Lower lobe of right lung (tissue), 2 donors: Measurements from ENCODE around the gene EDIL3. TPM values are rescaled to one million over a fixed set of nuclear protein-coding genes. Genes with fewer than 3 reads are reported as not detected.

Experiments
- ATAC-seq, 2 donors: fragments of 200-7000 bp; cut with Tn5 transposase; one replicate each; pipeline ENCODE4 v1.9.1; 2020 to 2022; ENCODE audit warnings: mild to moderate bottlenecking in 2 of 2, moderate library complexity in 2 of 2
- DNase-seq: peaks from one replicate; pipeline ENCODE4 v3.0.0-alpha.2; 2020
- H3K27ac ChIP-seq: fragments of 200-600 bp; one replicate; pipeline ENCODE4 v1.8.0; 2022
- H3K27me3 ChIP-seq: fragments of 200-600 bp; one replicate; pipeline ENCODE4 v1.8.0; 2022; ENCODE audit warnings: low read depth
- H3K36me3 ChIP-seq: fragments of 200-600 bp; one replicate; pipeline ENCODE4 v1.8.0; 2022; ENCODE audit warnings: mild to moderate bottlenecking
- H3K4me1 ChIP-seq: fragments of 200-600 bp; one replicate; pipeline ENCODE4 v1.8.0; 2022
- H3K4me3 ChIP-seq: fragments of 200-600 bp; one replicate; pipeline ENCODE4 v1.8.0; 2022; ENCODE audit warnings: mild to moderate bottlenecking
- H3K9me3 ChIP-seq: fragments of 200-600 bp; one replicate; pipeline ENCODE4 v1.8.0; 2022
- CTCF ChIP-seq: fragments of 200-600 bp; IDR thresholded peaks from one replicate; pipeline ENCODE4 v1.8.0; 2022; ENCODE audit warnings: antibody characterized with exemption, mild to moderate bottlenecking
- intact Hi-C: fragments of 100-400 bp; cut with DNase I; formaldehyde crosslinking; loops from one replicate; pipeline ENCODE4 v1.11.0; 2022
- total RNA-seq: library from RNA; stranded (reverse); fragmentation: NEBNext Ultra II Directional; extraction: Animal tissue kit (Norgen Biotek cat#: 25700); gene quantifications from one replicate; pipeline ENCODE4 v1.2.1, GENCODE V29; 2021
- donor health status: DM: no; HTN: yes; CAD: no; lungs with severe emphysema.

Gene EDIL3
- total RNA-seq, 1 donor from 2014 or later = 17.0 TPM

GRCh38 chr5:84113246-84114105 lies 271.2 kb downstream of the EDIL3 start:
- no peak overlapping the region for H3K27ac ChIP-seq
- intact Hi-C loops = no loop called here
- no peak overlapping the region for H3K4me3 ChIP-seq
- ATAC-seq = no peak
- TF ChIP-seq CTCF = no peak
- H3K27me3 ChIP-seq = no peaks in the 10 kb centered on the region
- DNase-seq = no peak
- no peaks in the 10 kb centered on the region for H3K9me3 ChIP-seq
- no peaks in the 10 kb centered on the region for H3K36me3 ChIP-seq
- H3K4me1 ChIP-seq = no peaks in the 10 kb centered on the region

GRCh38 chr5:84092738-84093137 lies 291.9 kb downstream of the EDIL3 start:
- TF ChIP-seq CTCF = no peak
- no peaks in the 10 kb centered on the region for H3K9me3 ChIP-seq
- H3K4me3 ChIP-seq = no peak overlapping the region
- ATAC-seq (no peak), DNase-seq (no peak)
- no peaks in the 10 kb centered on the region for H3K27me3 ChIP-seq
- no peaks in the 10 kb centered on the region for H3K36me3 ChIP-seq
- no peak overlapping the region for H3K27ac ChIP-seq
- intact Hi-C loops = no loop called here
- H3K4me1 ChIP-seq = no peaks in the 10 kb centered on the region

- no peaks in the 10 kb centered on the region for H3K9me3 ChIP-seq
- H3K4me1 ChIP-seq = no peaks in the 10 kb centered on the region
- DNase-seq (no peak), ATAC-seq (no peak)
- no peak overlapping the region for H3K27ac ChIP-seq
- TF ChIP-seq CTCF = no peak
- H3K27me3 ChIP-seq = no peaks in the 10 kb centered on the region
- no peaks in the 10 kb centered on the region for H3K36me3 ChIP-seq
- no peak overlapping the region for H3K4me3 ChIP-seq
- intact Hi-C loops = no loop called here
Observed at GRCh38 chr5:84091127-84091799, 293.4 kb downstream of the EDIL3 start.

- H3K9me3 ChIP-seq = no peaks in the 10 kb centered on the region
- DNase-seq (no peak), ATAC-seq (peak in 1 of 2 donors; percentile 41)
- intact Hi-C loops = no loop called here
- H3K27me3 ChIP-seq = no peaks in the 10 kb centered on the region
- peak; percentile 13 for TF ChIP-seq CTCF
- no peaks in the 10 kb centered on the region for H3K4me1 ChIP-seq
- no peak overlapping the region for H3K4me3 ChIP-seq
- no peak overlapping the region for H3K27ac ChIP-seq
- no peaks in the 10 kb centered on the region for H3K36me3 ChIP-seq
Observed at GRCh38 chr5:84088996-84089395, 295.7 kb downstream of the EDIL3 start.

GRCh38 chr5:84086511-84086910 lies 298.2 kb downstream of the EDIL3 start:
- no peaks in the 10 kb centered on the region for H3K4me1 ChIP-seq
- H3K9me3 ChIP-seq = no peaks in the 10 kb centered on the region
- TF ChIP-seq CTCF = no peak
- H3K36me3 ChIP-seq = no peaks in the 10 kb centered on the region
- intact Hi-C loops = no loop called here
- H3K27ac ChIP-seq = no peak overlapping the region
- ATAC-seq = no peak
- no peak overlapping the region for H3K4me3 ChIP-seq
- no peak for DNase-seq
- no peaks in the 10 kb centered on the region for H3K27me3 ChIP-seq
